ENCODE data around the gene BMS1. TPM values are rescaled to one million over a fixed set of nuclear protein-coding genes. Genes with fewer than 3 reads are reported as not detected.

BMS1 gene
- total RNA-seq, 1 donor: 21.2 TPM

- no peak for TF ChIP-seq CTCF (IDR thresholded peaks at IDR 0.05; ENCODE audit: insufficient read depth, low read depth, low read length)
- H3K4me3 ChIP-seq (ENCODE audit: low read depth, low read length): no peak overlapping the region
- DNase-seq (ENCODE audit: low read depth): no peak
Observed at GRCh38 chr10:42769173-42769572, 13.4 kb upstream of the BMS1 start.

DNA sequence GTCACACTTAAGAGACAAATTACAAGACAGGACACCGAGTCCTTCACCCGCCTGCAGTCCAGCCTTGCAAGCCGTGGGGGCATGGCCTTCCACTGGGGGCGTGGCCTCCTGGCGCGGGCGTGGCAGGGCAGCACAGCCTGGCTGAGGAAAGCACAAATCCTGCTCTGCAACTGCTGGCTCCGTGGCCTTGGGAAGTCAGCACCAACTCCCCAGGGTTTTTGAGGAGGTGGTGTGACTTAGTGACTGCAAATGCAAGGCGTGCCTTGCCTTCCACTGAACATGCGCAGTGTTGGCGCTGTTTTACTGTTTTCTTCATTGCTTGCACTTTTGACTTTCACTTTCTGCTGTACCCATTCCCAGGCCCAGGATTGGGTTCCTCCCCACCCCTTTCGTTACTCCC lies 12.9 kb upstream of the BMS1 start:
- no peak overlapping the region for H3K4me3 ChIP-seq (ENCODE audit: low read depth, low read length)
- peak; percentile 30 for DNase-seq (ENCODE audit: low read depth)
- no peak for TF ChIP-seq CTCF (IDR thresholded peaks at IDR 0.05; ENCODE audit: insufficient read depth, low read depth, low read length)

DNA sequence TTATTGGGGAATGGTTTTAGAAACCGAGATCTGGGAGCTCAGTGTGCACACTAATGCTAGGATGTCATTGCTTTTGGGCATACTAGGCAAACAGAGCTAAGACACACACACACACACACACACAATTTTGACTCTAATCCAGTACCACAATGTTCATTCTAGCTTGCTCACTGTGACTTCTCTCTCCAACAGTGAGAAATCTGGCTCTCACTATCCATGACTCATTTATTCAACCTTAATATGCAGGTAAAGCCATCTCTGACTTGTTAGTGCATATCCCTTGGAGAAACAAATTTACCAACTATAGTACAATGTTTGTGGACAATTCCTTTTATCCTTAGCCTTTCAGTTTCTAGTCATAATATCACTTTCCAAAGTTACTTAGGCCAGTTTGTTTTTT lies 5.9 kb upstream of the BMS1 start:
- no peak overlapping the region for H3K4me3 ChIP-seq (ENCODE audit: low read depth, low read length)
- TF ChIP-seq CTCF (IDR thresholded peaks at IDR 0.05; ENCODE audit: insufficient read depth, low read depth, low read length): no peak
- no peak for DNase-seq (ENCODE audit: low read depth)

GRCh38 chr10:42780456-42780855 lies 2.1 kb upstream of the BMS1 start:
- no peak for TF ChIP-seq CTCF (IDR thresholded peaks at IDR 0.05; ENCODE audit: insufficient read depth, low read depth, low read length)
- H3K4me3 ChIP-seq (ENCODE audit: low read depth, low read length): no peak overlapping the region
- DNase-seq (ENCODE audit: low read depth): no peak

DNA sequence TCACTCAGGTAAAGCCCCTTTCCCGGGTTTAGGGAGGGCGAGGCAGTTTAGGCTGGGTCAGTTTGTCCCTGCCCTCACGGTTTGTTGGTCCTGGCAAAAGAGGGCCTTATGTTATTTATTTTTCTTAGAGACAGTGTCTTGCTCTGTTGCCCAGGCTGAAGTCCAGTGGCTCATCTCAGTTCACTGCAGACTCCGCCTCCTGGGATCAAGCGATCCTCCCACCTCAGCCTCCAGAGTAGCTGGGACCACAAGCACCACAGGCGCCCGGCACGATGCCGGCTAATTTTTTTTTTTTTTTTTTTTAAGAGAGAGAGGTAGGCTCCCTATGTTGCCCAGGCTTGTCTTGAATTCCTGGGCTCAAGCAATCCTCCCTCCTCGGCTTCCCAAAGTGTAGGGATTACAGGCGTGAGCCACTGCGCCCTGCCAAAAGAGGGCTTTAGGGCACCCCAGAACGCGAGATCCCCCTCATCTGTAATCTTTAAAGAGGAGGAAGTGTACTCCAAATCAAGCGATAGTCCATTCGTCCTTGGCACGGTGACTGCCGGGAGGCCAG lies 626 bp upstream of the BMS1 start:
- DNase-seq (ENCODE audit: low read depth): no peak
- no peak for TF ChIP-seq CTCF (IDR thresholded peaks at IDR 0.05; ENCODE audit: insufficient read depth, low read depth, low read length)
- peak overlapping the region; percentile 94 for H3K4me3 ChIP-seq (ENCODE audit: low read depth, low read length)

- H3K4me3 ChIP-seq (ENCODE audit: low read depth, low read length): peak overlapping the region; percentile 94
- no peak for TF ChIP-seq CTCF (IDR thresholded peaks at IDR 0.05; ENCODE audit: insufficient read depth, low read depth, low read length)
- peak; percentile 61 for DNase-seq (ENCODE audit: low read depth)
Observed at GRCh38 chr10:42783181-42783549, 570 bp downstream of the BMS1 start.

DNA sequence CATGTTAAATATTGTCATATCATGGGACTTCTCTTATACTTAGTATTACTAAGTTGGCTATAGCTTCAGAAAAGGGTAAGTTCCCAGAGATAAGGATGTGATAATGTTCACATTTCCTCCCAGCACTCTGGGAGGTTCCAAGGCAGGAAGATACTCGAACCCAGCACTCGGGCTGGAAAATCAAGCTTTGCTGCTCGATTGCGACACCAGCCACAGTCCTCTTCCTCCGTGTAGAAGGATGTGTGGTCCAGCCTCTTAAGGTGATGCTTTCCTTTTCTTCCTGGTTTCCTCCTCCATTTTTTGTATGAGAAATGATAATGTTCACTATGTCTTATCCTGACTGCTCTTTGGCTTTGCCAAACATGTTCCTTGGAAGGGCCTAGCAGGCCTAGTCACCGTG lies 3.2 kb downstream of the BMS1 start:
- no peak for DNase-seq (ENCODE audit: low read depth)
- H3K4me3 ChIP-seq (ENCODE audit: low read depth, low read length): no peak overlapping the region
- no peak for TF ChIP-seq CTCF (IDR thresholded peaks at IDR 0.05; ENCODE audit: insufficient read depth, low read depth, low read length)

Data from fibroblast of villous mesenchyme (primary cell).